Testis (tissue), 3 donors: ENCODE measurements around the gene CHST13. TPM values are rescaled to one million over a fixed set of nuclear protein-coding genes. Genes with fewer than 3 reads are reported as not detected.
A peak's percentile ranks its signal among the peaks of the same experiment; 100 is the strongest.

ENCODE experiments used
- DNase-seq: peaks from one replicate; pipeline ENCODE4 v3.0.0-alpha.2; 2019
- H3K27ac ChIP-seq, 2 donors: fragments of 200-600 bp; sonication (generic); one replicate each; pipeline ENCODE4 v1.5.1; 2019
- H3K27me3 ChIP-seq: fragments of 200-600 bp; sonication (generic); one replicate; pipeline ENCODE4 v1.5.1; 2019
- H3K36me3 ChIP-seq: fragments of 200-600 bp; sonication (generic); one replicate; pipeline ENCODE4 v1.5.1; 2017; ENCODE audit warnings: low read depth; ENCODE audit errors: missing control alignments
- H3K4me1 ChIP-seq: fragments of 200-600 bp; sonication (generic); one replicate; pipeline ENCODE4 v1.5.1; 2019
- H3K4me3 ChIP-seq, 2 donors: fragments of 200-600 bp; sonication (generic); one replicate each; pipeline ENCODE4 v1.5.1; 2017 to 2019
- H3K9me3 ChIP-seq: fragments of 200-600 bp; sonication (generic); one replicate; pipeline ENCODE4 v1.5.1; 2017
- POLR2A ChIP-seq: fragments of 450-650 bp; IDR thresholded peaks from one replicate; pipeline ENCODE4 v1.6.1; 2017; ENCODE audit warnings: antibody characterized with exemption, mild to moderate bottlenecking, moderate library complexity
- WGBS, 2 donors: methylation state at CpG; one replicate each; pipeline ENCODE4 v1.1.5; 2018; 5-methylcytosine and 5-hydroxymethylcytosine counted together
- intact Hi-C: fragments of 100-400 bp; cut with DNase I; formaldehyde crosslinking; loops from one replicate; pipeline ENCODE4 v1.15.1; 2023; ENCODE audit warnings: low total_unique reads
- polyA plus RNA-seq: library from polyadenylated mRNA; stranded (reverse); fragments of 350-450 nt; fragmentation: Illumina TruSeq; extraction: RNeasy Lipid Tissue Mini Kit (QIAGEN cat#74804); gene quantifications from one replicate; pipeline ENCODE4 v1.2.3, GENCODE V29; 2014; ENCODE audit warnings: low read depth, low replicate concordance; ENCODE audit not compliant: insufficient read depth
- total RNA-seq, 2 donors: library from RNA; depleted of rRNA; stranded (reverse); fragments of >200 nt; gene quantifications; one replicate each; pipeline ENCODE4 v1.2.3, GENCODE V29; 2016
- TF ChIP-seq, protein P1 (sequence below), 3 experiments: fragments of 450-650 bp in 2 of 3; fragments of 200-600 bp in 1 of 3; sonication (generic) in 1 of 3; IDR thresholded peaks; one replicate each; pipeline ENCODE4 v1.5.1; 2016 to 2019; ENCODE audit warnings: antibody characterized with exemption in 3 of 3, mild to moderate bottlenecking in 2 of 3, moderate library complexity in 1 of 3

CHST13 gene
- total and polyA plus RNA-seq, 3 donors from 2014 or later = 13.3 to 21.7 (median 21.4) TPM

DNA sequence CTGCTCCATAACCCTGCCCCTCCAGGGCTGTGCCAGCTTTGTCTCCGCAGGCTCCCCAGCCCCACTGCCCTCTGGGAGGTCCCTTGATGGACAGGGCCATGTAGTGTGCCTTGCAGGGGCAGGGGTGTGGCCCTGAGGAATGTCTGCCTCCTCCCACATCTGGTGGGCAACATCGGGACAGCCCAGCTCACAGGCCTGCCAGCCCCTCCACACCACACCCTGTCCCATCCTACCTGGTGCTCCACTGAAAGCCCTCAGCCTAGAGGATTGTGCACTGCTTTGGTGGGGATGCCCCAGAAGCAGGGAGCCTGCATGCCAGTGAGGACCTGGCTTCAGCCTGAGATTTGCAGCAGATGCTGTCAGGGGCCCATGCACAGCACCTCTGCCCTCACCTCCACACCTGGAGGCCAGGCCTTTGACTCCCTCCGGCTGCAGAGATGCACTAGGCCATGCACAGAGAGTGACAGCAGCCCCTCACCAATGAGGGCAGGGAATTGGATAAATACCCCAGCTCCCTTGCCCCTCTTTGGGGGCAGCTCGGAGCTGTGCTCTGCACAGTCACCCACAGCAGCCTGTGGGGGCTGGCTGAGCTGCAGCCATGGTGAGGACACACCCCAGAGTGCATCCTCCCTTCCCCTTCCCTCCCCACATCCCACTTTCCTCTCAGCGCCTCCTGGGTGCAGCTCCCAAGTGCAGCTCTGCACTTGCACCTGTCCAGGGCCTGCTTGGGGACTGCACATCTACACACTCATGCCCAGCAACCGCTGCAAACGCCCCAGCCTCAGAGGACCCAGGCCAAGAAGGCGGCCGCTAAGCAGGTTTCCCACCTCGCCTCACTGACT lies 32.1 kb downstream of the CHST13 start:
- Histone ChIP-seq H3K9me3 (no peaks in the 10 kb centered on the region), H3K4me3 (no peak overlapping the region), H3K36me3 (no peaks in the 10 kb centered on the region), H3K27me3 (no peaks in the 10 kb centered on the region), H3K27ac (no peak overlapping the region), H3K4me1 (no peaks in the 10 kb centered on the region)
- TF ChIP-seq, protein P1, sequence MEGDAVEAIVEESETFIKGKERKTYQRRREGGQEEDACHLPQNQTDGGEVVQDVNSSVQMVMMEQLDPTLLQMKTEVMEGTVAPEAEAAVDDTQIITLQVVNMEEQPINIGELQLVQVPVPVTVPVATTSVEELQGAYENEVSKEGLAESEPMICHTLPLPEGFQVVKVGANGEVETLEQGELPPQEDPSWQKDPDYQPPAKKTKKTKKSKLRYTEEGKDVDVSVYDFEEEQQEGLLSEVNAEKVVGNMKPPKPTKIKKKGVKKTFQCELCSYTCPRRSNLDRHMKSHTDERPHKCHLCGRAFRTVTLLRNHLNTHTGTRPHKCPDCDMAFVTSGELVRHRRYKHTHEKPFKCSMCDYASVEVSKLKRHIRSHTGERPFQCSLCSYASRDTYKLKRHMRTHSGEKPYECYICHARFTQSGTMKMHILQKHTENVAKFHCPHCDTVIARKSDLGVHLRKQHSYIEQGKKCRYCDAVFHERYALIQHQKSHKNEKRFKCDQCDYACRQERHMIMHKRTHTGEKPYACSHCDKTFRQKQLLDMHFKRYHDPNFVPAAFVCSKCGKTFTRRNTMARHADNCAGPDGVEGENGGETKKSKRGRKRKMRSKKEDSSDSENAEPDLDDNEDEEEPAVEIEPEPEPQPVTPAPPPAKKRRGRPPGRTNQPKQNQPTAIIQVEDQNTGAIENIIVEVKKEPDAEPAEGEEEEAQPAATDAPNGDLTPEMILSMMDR (IDR thresholded peaks at IDR 0.05) = no peak
- TF ChIP-seq POLR2A = no peak
- DNase-seq = no peak
- intact Hi-C loops = no loop called here
- WGBS, 2 donors = 82 to 85% methylated on average over 8 to 10 of the region's 10 CpGs

DNA sequence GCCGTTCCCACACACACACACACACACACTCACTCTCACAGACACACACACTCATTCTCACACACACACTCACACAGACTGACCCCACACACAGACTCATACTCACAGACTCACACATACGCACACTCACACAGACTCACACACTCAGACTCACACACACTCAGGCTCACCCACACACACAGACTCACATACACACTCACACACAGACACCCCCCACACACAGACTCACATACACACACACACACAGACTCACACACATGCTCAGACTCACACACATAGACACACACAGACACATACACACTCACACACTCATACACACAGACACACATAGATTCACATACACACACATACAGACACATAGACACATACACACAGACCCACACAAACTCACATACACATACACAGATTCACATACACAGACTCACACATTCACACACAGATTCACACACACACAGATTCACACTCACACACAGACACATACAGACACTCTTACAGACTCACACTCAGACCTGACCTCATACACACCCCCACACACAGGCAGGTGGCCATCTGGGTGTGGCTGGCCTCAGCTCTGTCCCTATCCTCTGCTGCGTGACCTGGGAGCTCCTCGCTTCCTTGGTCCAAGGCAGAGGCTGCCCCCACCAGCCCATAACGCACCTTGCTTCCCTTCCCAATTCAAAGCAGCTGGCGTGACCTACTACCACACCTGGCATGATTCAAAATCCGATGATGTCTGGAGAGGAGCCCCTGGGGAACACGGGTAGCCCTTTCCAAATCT lies 32.9 kb downstream of the CHST13 start:
- intact Hi-C loops = no loop called here
- no peaks in the 10 kb centered on the region for H3K4me1 ChIP-seq
- H3K36me3 ChIP-seq = no peaks in the 10 kb centered on the region
- H3K4me3 ChIP-seq = no peak overlapping the region
- DNase-seq = peak; percentile 4
- TF ChIP-seq, protein P1 (IDR thresholded peaks at IDR 0.05) = no peak
- TF ChIP-seq POLR2A = no peak
- H3K27ac ChIP-seq = no peak overlapping the region
- no peaks in the 10 kb centered on the region for H3K27me3 ChIP-seq
- WGBS, 2 donors = 88 to 89% methylated on average over 8 of the region's 8 CpGs
- no peaks in the 10 kb centered on the region for H3K9me3 ChIP-seq

DNA sequence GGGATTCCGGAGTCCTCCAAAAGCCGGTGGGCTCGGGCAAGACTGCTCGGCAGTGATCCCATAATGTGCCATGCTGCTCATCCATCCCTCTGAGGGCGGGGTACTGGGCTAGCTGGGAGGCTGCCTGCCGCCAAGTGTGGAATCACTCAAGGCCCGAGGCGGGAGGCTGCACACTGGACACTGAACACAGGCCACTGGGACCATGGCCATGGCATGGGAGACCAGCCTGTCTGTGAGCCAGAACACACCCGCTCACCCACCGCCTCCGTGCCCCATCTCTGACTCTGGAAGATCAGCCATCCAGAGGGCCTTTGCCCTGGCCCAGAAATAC lies 33.4 kb downstream of the CHST13 start:
- no peaks in the 10 kb centered on the region for H3K9me3 ChIP-seq
- no peaks in the 10 kb centered on the region for H3K4me1 ChIP-seq
- WGBS, 2 donors = 53 to 94% methylated on average over 4 to 11 of the region's 11 CpGs
- H3K36me3 ChIP-seq = no peaks in the 10 kb centered on the region
- DNase-seq = peak; percentile 11
- H3K4me3 ChIP-seq = no peak overlapping the region
- no peak overlapping the region for H3K27ac ChIP-seq
- TF ChIP-seq POLR2A = no peak
- TF ChIP-seq, protein P1 (IDR thresholded peaks at IDR 0.05) = no peak
- intact Hi-C loops = no loop called here
- no peaks in the 10 kb centered on the region for H3K27me3 ChIP-seq

DNA sequence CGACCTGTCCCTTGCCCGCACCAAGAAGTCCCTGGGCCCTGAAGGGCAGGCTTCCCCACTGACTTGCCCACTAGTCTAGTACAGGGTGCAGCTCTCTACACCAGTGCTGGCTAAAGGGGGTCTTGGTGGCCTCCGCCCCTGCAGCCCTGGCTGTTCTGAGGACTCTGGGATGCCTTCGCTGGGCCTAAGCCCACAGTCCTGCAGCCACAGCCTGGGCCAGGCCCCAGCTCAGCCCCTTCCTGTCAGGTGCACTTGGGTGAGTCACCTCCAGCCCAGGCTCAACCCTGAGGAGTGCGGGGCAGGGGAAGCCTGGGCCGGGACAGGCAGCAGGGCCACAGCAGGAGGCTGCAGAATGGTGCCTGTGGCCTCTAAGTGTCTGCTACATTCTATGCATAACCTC lies 33.8 kb downstream of the CHST13 start:
- Histone ChIP-seq H3K36me3 (no peaks in the 10 kb centered on the region), H3K27ac (no peak overlapping the region), H3K4me3 (no peak overlapping the region), H3K4me1 (no peaks in the 10 kb centered on the region), H3K27me3 (no peaks in the 10 kb centered on the region), H3K9me3 (no peaks in the 10 kb centered on the region)
- 82 to 93% methylated on average over 2 to 6 of the region's 6 CpGs for WGBS, 2 donors
- TF ChIP-seq POLR2A = no peak
- TF ChIP-seq, protein P1 (IDR thresholded peaks at IDR 0.05) = no peak
- DNase-seq = peak; percentile 11
- intact Hi-C loops = no loop called here
